Epidermal melanocyte (primary cell): ENCODE data around the gene RHCG.
"Not testable (repeated sequence)": the region's sequence is repeated elsewhere in the genome, so short reads cannot be mapped to it uniquely, and the experiment has no call there.

Experiments used
- DNase-seq: peaks from one replicate; pipeline ENCODE4 v3.0.0; 2011; ENCODE audit warnings: low spot score; ENCODE audit not compliant: insufficient read length

The RHCG gene

GRCh38 chr15:89477411-89478242 lies 18.8 kb downstream of the RHCG start:
- no peak for DNase-seq

GRCh38 chr15:89475661-89476060 lies 20.7 kb downstream of the RHCG start:
- no peak for DNase-seq

GRCh38 chr15:89472785-89473256 lies 23.6 kb downstream of the RHCG start:
- no peak for DNase-seq

GRCh38 chr15:89469426-89470096 lies 26.8 kb downstream of the RHCG start:
- no peak for DNase-seq

- not testable (repeated sequence) for DNase-seq
Measured at GRCh38 chr15:89468813-89469212, 27.6 kb downstream of the RHCG start.

- no peak for DNase-seq
Measured at GRCh38 chr15:89463113-89463512, 33.3 kb downstream of the RHCG start.

GRCh38 chr15:89462198-89462912 lies 34.0 kb downstream of the RHCG start:
- DNase-seq = no peak

- DNase-seq = no peak
Measured at GRCh38 chr15:89461386-89461785, 35.0 kb downstream of the RHCG start.

GRCh38 chr15:89460048-89460447 lies 36.3 kb downstream of the RHCG start:
- DNase-seq = no peak

GRCh38 chr15:89459271-89460038 lies 36.9 kb downstream of the RHCG start:
- no peak for DNase-seq

- DNase-seq = no peak
Measured at GRCh38 chr15:89458440-89458839, 37.9 kb downstream of the RHCG start.

GRCh38 chr15:89457086-89457485 lies 39.3 kb downstream of the RHCG start:
- no peak for DNase-seq

GRCh38 chr15:89455535-89455934 lies 40.8 kb downstream of the RHCG start:
- DNase-seq = no peak

GRCh38 chr15:89452330-89452836 lies 44.0 kb downstream of the RHCG start:
- DNase-seq = no peak

- DNase-seq = no peak
Measured at GRCh38 chr15:89451846-89452245, 44.5 kb downstream of the RHCG start.

GRCh38 chr15:89450076-89451006 lies 46.0 kb downstream of the RHCG start:
- no peak for DNase-seq

- no peak for DNase-seq
Measured at GRCh38 chr15:89448825-89449224, 47.6 kb downstream of the RHCG start.

- DNase-seq = no peak
Measured at GRCh38 chr15:89447676-89448075, 48.7 kb downstream of the RHCG start.

GRCh38 chr15:89446255-89446891 lies 50.0 kb downstream of the RHCG start:
- DNase-seq = no peak
